ENCODE results near the gene GRID2. TPM values are rescaled to one million over a fixed set of nuclear protein-coding genes. Genes with fewer than 3 reads are reported as not detected.

GRID2 gene
- total RNA-seq, 4 donors from 2014 or later, result not detected

DNA sequence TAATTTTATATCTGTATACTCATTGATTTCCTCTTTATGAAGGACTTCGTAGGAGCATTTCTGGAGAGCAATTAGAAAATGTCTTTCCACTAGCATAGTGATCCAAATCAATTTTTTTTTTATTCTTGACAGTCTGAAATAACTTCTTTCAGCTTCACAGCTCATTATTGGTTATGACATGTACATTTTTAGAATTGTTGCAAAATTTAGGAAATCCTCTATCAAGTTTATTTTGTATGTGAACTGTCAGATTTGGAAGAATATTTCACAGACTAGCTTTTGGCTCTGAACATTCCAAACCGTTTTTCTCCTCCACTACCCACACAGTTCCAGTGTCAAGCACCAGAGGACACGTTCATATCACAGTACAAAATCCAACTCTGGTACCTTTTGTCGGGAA lies 1275.2 kb downstream of the GRID2 start:
- TF ChIP-seq, protein P1, sequence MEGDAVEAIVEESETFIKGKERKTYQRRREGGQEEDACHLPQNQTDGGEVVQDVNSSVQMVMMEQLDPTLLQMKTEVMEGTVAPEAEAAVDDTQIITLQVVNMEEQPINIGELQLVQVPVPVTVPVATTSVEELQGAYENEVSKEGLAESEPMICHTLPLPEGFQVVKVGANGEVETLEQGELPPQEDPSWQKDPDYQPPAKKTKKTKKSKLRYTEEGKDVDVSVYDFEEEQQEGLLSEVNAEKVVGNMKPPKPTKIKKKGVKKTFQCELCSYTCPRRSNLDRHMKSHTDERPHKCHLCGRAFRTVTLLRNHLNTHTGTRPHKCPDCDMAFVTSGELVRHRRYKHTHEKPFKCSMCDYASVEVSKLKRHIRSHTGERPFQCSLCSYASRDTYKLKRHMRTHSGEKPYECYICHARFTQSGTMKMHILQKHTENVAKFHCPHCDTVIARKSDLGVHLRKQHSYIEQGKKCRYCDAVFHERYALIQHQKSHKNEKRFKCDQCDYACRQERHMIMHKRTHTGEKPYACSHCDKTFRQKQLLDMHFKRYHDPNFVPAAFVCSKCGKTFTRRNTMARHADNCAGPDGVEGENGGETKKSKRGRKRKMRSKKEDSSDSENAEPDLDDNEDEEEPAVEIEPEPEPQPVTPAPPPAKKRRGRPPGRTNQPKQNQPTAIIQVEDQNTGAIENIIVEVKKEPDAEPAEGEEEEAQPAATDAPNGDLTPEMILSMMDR (IDR thresholded peaks at IDR 0.05; ENCODE audit: low read depth), result no peak

DNA sequence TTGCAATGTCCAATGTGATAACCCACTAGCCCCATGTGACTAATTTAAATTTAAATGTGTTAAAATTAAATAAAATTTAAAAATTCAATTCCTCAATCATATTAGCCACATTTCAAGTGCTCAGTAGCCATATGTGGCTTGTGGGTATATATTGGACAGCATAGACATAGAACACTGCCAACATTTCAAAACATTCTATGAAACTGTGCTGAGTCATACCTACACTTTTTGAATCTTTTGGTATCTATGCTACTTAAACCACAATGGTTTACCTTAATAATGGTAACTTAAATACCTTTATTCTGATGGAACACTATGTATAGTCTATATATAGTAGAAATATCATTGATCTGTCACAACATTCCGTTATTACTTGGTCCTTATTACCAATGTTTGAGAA lies 1301.4 kb downstream of the GRID2 start:
- TF ChIP-seq, protein P1 (IDR thresholded peaks at IDR 0.05; ENCODE audit: low read depth), result no peak

DNA sequence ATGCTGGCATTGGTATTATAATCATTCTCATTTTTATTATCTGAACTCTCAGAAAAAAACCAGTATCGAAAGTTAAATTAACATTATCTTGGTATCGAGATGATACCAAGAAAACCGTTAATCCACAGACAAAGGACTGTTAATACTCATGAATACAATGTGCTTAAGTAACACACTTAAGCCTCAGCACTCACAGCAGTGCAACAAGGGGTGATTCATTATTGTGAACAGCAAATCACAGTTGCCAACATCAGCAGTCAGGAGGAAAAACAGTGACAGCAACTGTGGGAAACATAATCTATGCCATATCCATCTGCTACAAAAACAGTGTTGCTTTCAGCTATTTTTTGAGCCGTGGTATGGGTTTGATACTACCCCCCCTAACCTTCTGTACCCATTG lies 1313.8 kb downstream of the GRID2 start:
- TF ChIP-seq, protein P1 (IDR thresholded peaks at IDR 0.05; ENCODE audit: low read depth), result no peak

DNA sequence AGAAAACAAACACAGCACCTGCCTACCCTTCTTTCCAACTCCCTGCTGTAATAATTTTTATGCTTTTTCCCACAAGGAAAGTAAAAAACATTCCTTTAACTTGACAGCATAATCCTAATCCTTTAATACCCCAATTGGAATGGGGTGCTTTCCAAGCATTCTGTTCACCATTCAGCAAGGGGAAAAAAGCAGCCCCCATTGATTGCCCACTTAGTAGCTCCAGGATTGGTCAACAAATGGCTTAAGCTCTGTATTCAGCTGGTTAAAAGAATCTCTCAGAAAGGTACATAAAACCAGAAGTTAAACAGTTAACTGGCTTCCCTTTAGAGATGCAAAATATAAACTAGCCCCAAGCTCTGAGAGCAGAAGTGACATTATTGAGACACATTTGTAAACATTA lies 1330.0 kb downstream of the GRID2 start:
- TF ChIP-seq, protein P1 (IDR thresholded peaks at IDR 0.05; ENCODE audit: low read depth), result no peak

DNA sequence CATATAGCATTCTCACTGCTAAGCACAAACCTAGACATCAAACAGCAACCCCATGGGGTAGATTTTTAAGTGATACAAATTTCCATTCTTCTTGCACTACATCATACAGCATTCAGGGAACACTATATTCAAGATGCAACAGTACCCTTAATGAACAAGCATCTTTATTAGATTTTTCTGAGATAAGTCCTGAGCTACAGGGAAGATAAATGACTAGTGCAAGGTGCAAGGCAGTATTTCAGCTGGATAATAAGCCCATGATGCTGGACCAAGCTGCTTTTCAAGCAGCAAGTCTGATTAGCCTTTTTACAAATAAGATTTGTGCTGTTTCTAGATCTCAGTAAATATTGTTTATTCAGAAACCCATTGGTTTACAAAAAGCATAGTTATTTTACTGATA lies 1332.2 kb downstream of the GRID2 start:
- TF ChIP-seq, protein P1 (IDR thresholded peaks at IDR 0.05; ENCODE audit: low read depth), result no peak

DNA sequence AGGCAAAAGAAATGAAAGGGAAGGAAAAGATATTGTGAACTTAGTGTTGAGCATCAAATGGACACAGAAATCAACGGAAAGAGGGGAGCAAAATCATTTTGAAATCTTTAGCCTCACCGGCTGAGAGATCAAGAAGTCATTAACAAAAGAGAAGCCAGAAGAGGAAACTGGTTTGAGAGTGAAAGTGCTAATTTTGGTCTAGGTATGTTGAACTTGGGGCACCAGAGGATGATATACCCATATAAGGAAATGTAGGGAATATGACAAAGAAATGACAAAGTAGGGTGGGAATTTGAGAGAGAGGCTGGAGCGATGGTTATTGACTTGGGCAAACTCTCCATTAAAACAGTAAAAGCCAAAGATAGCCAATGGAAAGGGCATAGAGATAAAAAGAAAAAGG lies 1341.4 kb downstream of the GRID2 start:
- TF ChIP-seq, protein P1 (IDR thresholded peaks at IDR 0.05; ENCODE audit: low read depth), result no peak

DNA sequence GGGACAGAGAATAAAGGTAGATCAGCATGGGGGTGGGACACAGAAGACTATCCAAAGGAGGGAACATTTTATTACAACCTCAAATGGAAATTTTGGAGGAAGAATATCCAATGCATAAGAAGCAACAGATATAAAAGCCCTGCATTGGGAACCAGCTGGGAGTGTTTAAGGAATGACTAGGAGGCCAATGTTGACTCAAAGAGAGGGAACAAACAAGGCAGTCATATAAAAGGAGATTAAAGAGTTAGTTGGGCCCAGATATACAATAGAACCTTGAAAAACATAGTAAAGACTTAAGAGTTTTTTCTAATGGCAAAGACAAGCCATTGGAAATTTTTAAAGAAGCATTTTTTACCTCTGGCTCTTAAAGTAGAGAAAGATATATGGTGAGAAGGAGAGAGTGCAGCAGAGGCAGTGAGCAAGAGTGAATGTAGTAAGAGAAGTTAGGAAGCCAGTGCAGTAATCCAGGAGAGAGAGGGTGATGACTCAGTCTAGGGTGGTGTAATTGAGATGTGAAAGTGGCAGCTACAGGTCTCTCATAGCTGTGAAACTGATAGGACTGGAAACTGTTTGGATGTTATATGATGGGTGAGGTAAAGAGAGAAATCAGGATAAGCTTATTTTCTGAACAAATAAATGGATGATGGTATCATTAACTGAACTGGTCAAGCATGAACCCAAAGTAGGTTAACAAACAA lies 1342.6 kb downstream of the GRID2 start:
- TF ChIP-seq, protein P1 (IDR thresholded peaks at IDR 0.05; ENCODE audit: low read depth), result no peak
